GM12878 (cell line): ENCODE data around the gene C9orf40. TPM values are rescaled to one million over a fixed set of nuclear protein-coding genes. Genes with fewer than 3 reads are reported as not detected.

Experiments
- BCL11A ChIP-seq: IDR thresholded peaks from 2 replicates; pipeline ENCODE4 v1.6.1; 2011; ENCODE audit warnings: low read depth, low read length
- BRCA1 ChIP-seq: IDR thresholded peaks from 2 replicates; pipeline ENCODE4 v1.6.1; 2011; ENCODE audit warnings: low read depth, low read length, improper control_type of control experiment
- CEBPB ChIP-seq, 2 experiments: fragments of 150-350 bp in 1 of 2; IDR thresholded peaks; 2 replicates each; pipeline ENCODE4 v1.6.1; 2012 to 2014; ENCODE audit warnings: low read depth in 2 of 2, low read length in 2 of 2, borderline replicate concordance in 1 of 2, inconsistent platforms in 1 of 2
- CHD1 ChIP-seq: IDR thresholded peaks from 2 replicates; pipeline ENCODE4 v1.6.1; 2012; ENCODE audit warnings: low read depth, low read length, improper control_type of control experiment
- FOXK2 ChIP-seq: fragments of 450-650 bp; IDR thresholded peaks from 2 replicates; pipeline ENCODE4 v1.6.1; 2017; ENCODE audit warnings: mild to moderate bottlenecking, moderate library complexity
- FOXM1 ChIP-seq: IDR thresholded peaks from 2 replicates; pipeline ENCODE4 v1.6.1; 2012; ENCODE audit warnings: low read depth, mild to moderate bottlenecking, inconsistent platforms, low read length, moderate library complexity
- HDGF ChIP-seq: fragments of 450-650 bp; IDR thresholded peaks from 2 replicates; pipeline ENCODE4 v1.6.1; 2016; ENCODE audit warnings: antibody characterized with exemption
- JUND ChIP-seq: IDR thresholded peaks from 2 replicates; pipeline ENCODE4 v1.6.1; 2012; ENCODE audit warnings: low read depth, mild to moderate bottlenecking, low read length, improper control_type of control experiment, moderate library complexity
- LARP7 ChIP-seq: fragments of 450-650 bp; IDR thresholded peaks from 2 replicates; pipeline ENCODE4 v1.6.1; 2017; ENCODE audit warnings: mild to moderate bottlenecking
- MEF2A ChIP-seq: IDR thresholded peaks from 2 replicates; pipeline ENCODE4 v1.6.1; 2011; ENCODE audit warnings: low read depth, mild to moderate bottlenecking, low read length, moderate library complexity; ENCODE audit not compliant: insufficient read depth
- MTA3 ChIP-seq: IDR thresholded peaks from 2 replicates; pipeline ENCODE4 v1.6.1; 2012; ENCODE audit warnings: low read length, inconsistent platforms, borderline replicate concordance
- PBX3 ChIP-seq: IDR thresholded peaks from 2 replicates; pipeline ENCODE4 v1.6.1; 2011; ENCODE audit warnings: mild to moderate bottlenecking, low read depth, low read length, moderate library complexity; ENCODE audit not compliant: insufficient replicate concordance
- PML ChIP-seq: IDR thresholded peaks from 2 replicates; pipeline ENCODE4 v1.6.1; 2012; ENCODE audit warnings: low read length, inconsistent platforms
- POLR2AphosphoS2 ChIP-seq: IDR thresholded peaks from 2 replicates; pipeline ENCODE4 v1.6.1; 2011; ENCODE audit warnings: low read depth, mild to moderate bottlenecking, low read length, improper control_type of control experiment, moderate library complexity
- RFX5 ChIP-seq: IDR thresholded peaks from 2 replicates; pipeline ENCODE4 v1.6.1; 2011; ENCODE audit warnings: low read depth, low read length, improper control_type of control experiment
- RUNX3 ChIP-seq: IDR thresholded peaks from 2 replicates; pipeline ENCODE4 v1.6.1; 2012; ENCODE audit warnings: low read length, inconsistent platforms
- SMARCA5 ChIP-seq: fragments of 450-650 bp; IDR thresholded peaks from 2 replicates; pipeline ENCODE4 v1.6.1; 2017; ENCODE audit warnings: mild to moderate bottlenecking
- SREBF2 ChIP-seq: IDR thresholded peaks from 2 replicates; pipeline ENCODE4 v1.6.1; 2012; ENCODE audit warnings: mild to moderate bottlenecking, low read length
- STAT3 ChIP-seq: IDR thresholded peaks from 2 replicates; pipeline ENCODE4 v1.6.1; 2011; ENCODE audit warnings: low read depth, low read length, improper control_type of control experiment
- TBL1XR1 ChIP-seq: IDR thresholded peaks from 2 replicates; pipeline ENCODE4 v1.6.1; 2012; ENCODE audit warnings: low read depth, low read length, improper control_type of control experiment
- TCF3 ChIP-seq: IDR thresholded peaks from 2 replicates; pipeline ENCODE4 v1.6.1; 2012; ENCODE audit warnings: low read depth, mild to moderate bottlenecking, low read length, borderline replicate concordance; ENCODE audit not compliant: insufficient read depth
- USF1 ChIP-seq: IDR thresholded peaks from 2 replicates; pipeline ENCODE4 v1.6.1; 2011; ENCODE audit warnings: borderline replicate concordance, low read depth, mild to moderate bottlenecking, moderate library complexity, mixed read lengths, low read length; ENCODE audit not compliant: insufficient read depth; ENCODE audit errors: extremely low read length
- WRNIP1 ChIP-seq: IDR thresholded peaks from 2 replicates; pipeline ENCODE4 v1.6.1; 2011; ENCODE audit warnings: low read depth, low read length, improper control_type of control experiment, borderline replicate concordance
- ZBED1 ChIP-seq: IDR thresholded peaks from 2 replicates; pipeline ENCODE4 v1.6.1; 2016; ENCODE audit warnings: borderline replicate concordance
- ZNF207 ChIP-seq: fragments of 450-650 bp; IDR thresholded peaks from 2 replicates; pipeline ENCODE4 v1.6.1; 2014; ENCODE audit warnings: antibody characterized with exemption, mild to moderate bottlenecking, borderline replicate concordance
- ZNF24 ChIP-seq: fragments of 450-650 bp; IDR thresholded peaks from 2 replicates; pipeline ENCODE4 v1.6.1; 2017; ENCODE audit warnings: antibody characterized with exemption, mild to moderate bottlenecking
- ZNF384 ChIP-seq: IDR thresholded peaks from 2 replicates; pipeline ENCODE4 v1.6.1; 2012; ENCODE audit warnings: low read depth, mild to moderate bottlenecking, low read length, improper control_type of control experiment, borderline replicate concordance
- polyA plus RNA-seq, 11 experiments: library from polyadenylated mRNA; depleted of rRNA in 4 of 11; unstranded in 6 of 11; stranded (reverse) in 5 of 11; fragments of >200 nt; fragmentation: Nextera tagmentation in 4 of 11; fragmentation: Illumina TruSeq in 1 of 11; extraction: Ambion mirVana in 4 of 11; extraction: Trizol in 1 of 11; gene quantifications; 1 replicate in 1 of 11; 2 replicates in 10 of 11; pipeline versions ENCODE4 v1.2.1 to v1.2.3, GENCODE V29; 2011 to 2016; ENCODE audit warnings: inconsistent platforms in 2 of 11, missing spikeins in 2 of 11, low read depth in 1 of 11
- total RNA-seq, 4 experiments: library from RNA; depleted of rRNA in 3 of 4; stranded (reverse); fragments of >200 nt in 3 of 4; fragmentation: Illumina TruSeq in 1 of 4; extraction: Trizol in 1 of 4; gene quantifications; 2 replicates each; pipeline versions ENCODE4 v1.2.1 to v1.2.3, GENCODE V29; 2013 to 2021
- TF ChIP-seq, protein P1 (sequence below): IDR thresholded peaks from 2 replicates; pipeline ENCODE4 v1.6.1; 2012; ENCODE audit warnings: low read length, inconsistent platforms
- TF ChIP-seq, protein P2 (sequence below): IDR thresholded peaks from 2 replicates; pipeline ENCODE4 v1.6.1; 2011; ENCODE audit warnings: low read depth, mild to moderate bottlenecking, low read length, moderate library complexity, borderline replicate concordance; ENCODE audit errors: extremely low read depth

The C9orf40 gene
- total and polyA plus RNA-seq, 10 of the 15 experiments (the other 5 are each of a cell fraction or from before 2014, with no cell fraction given) = 6.8 to 30.9 (median 11.5) TPM

GRCh38 chr9:74952201-74953151 lies at the start of gene C9orf40 (continued):
- TF ChIP-seq USF1 (no peak), SMARCA5 (peak; percentile 99), BCL11A (no peak), TBL1XR1 (no peak), TCF3 (no peak), ZNF207 (no peak; the same call in 1 of the 2 replicates), RFX5 (no peak), PML (no peak; the same call in 1 of the 2 replicates), BRCA1 (no peak), ZNF384 (no peak), JUND (no peak), FOXK2 (no peak), CEBPB (IDR thresholded peaks at IDR 0.05; ENCODE audit: borderline replicate concordance in 1 of 2, low read depth in 2 of 2, low read length in 2 of 2) (no peak), LARP7 (peak; percentile 86; the same call in 1 of the 2 replicates), CHD1 (0 out of 2 replicates have a peak, but pooled peaks have one; percentile 48), WRNIP1 (no peak), MEF2A (no peak), STAT3 (no peak), PBX3 (no peak), RUNX3 (peak; percentile 57), SREBF2 (no peak), HDGF (0 out of 2 replicates have a peak, but pooled peaks have one; percentile 14), ZBED1 (no peak), MTA3 (no peak), POLR2AphosphoS2 (no peak), FOXM1 (no peak), ZNF24 (no peak)
- TF ChIP-seq, protein P1, sequence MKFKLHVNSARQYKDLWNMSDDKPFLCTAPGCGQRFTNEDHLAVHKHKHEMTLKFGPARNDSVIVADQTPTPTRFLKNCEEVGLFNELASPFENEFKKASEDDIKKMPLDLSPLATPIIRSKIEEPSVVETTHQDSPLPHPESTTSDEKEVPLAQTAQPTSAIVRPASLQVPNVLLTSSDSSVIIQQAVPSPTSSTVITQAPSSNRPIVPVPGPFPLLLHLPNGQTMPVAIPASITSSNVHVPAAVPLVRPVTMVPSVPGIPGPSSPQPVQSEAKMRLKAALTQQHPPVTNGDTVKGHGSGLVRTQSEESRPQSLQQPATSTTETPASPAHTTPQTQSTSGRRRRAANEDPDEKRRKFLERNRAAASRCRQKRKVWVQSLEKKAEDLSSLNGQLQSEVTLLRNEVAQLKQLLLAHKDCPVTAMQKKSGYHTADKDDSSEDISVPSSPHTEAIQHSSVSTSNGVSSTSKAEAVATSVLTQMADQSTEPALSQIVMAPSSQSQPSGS = no peak
- TF ChIP-seq, protein P2, sequence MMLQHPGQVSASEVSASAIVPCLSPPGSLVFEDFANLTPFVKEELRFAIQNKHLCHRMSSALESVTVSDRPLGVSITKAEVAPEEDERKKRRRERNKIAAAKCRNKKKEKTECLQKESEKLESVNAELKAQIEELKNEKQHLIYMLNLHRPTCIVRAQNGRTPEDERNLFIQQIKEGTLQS = no peak
